ENCODE results near the gene POLK.

Gene POLK

GRCh38 chr5:75611311-75612225 lies 99.9 kb downstream of the POLK start, which contains the start of gene ANKDD1B:
TSS of gene ANKDD1B (plus strand) at chr5:75611453. CDS start at chr5:75611635, 182 bp downstream.
- no peak for DNase-seq

GRCh38 chr5:75612226-75612569 lies 100.5 kb downstream of the POLK start:
- DNase-seq, result no peak

GRCh38 chr5:75612901-75613300 lies 101.2 kb downstream of the POLK start:
- DNase-seq, result no peak

- no peak for DNase-seq
Observed at GRCh38 chr5:75614176-75614575, 102.5 kb downstream of the POLK start.

- DNase-seq, result no peak
Observed at GRCh38 chr5:75616371-75616881, 104.7 kb downstream of the POLK start.

GRCh38 chr5:75616971-75617621 lies 105.4 kb downstream of the POLK start:
- DNase-seq, result no peak

- no peak for DNase-seq
Observed at GRCh38 chr5:75617736-75618352, 106.2 kb downstream of the POLK start.

- no peak for DNase-seq
Observed at GRCh38 chr5:75620184-75620959, 108.7 kb downstream of the POLK start.

GRCh38 chr5:75622564-75622963 lies 110.9 kb downstream of the POLK start:
- DNase-seq, result no peak

- no peak for DNase-seq
Observed at GRCh38 chr5:75623846-75624245, 112.2 kb downstream of the POLK start.

GRCh38 chr5:75626959-75627358 lies 115.3 kb downstream of the POLK start:
- no peak for DNase-seq

- no peak for DNase-seq
Observed at GRCh38 chr5:75627801-75628200, 116.1 kb downstream of the POLK start.

- no peak for DNase-seq
Observed at GRCh38 chr5:75630875-75631274, 119.2 kb downstream of the POLK start.

- no peak for DNase-seq
Observed at GRCh38 chr5:75632321-75632720, 120.6 kb downstream of the POLK start.

- no peak for DNase-seq
Observed at GRCh38 chr5:75637949-75638348, 126.3 kb downstream of the POLK start.

GRCh38 chr5:75639535-75640311 lies 128.0 kb downstream of the POLK start:
- DNase-seq, result no peak

GRCh38 chr5:75640395-75640794 lies 128.7 kb downstream of the POLK start:
- no peak for DNase-seq

- DNase-seq, result no peak
Observed at GRCh38 chr5:75640826-75641225, 129.1 kb downstream of the POLK start.

- no peak for DNase-seq
Observed at GRCh38 chr5:75648712-75649111, 137.0 kb downstream of the POLK start.
